Measurements from ENCODE around the gene AUP1.

DNA sequence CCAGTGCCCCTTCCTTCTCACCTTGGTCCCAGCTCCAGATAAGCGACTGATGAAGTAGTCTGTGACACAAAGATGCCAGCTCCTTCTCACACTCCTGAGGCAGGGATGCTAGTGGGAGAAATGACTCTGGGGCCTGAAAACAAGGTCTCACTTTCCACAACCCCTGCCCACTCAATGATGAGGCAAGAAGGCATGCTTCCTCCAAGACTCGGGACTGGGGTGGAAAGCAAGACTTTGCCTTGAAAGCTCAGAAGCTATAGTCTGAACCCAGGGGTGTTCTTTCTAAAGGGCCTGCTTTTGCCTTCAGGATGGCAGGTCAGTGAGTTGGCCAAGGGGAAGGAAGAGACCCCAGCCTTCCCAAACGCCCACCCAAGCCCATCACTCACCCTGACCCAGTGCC, 48.1 kb downstream of the AUP1 start:
- TF ChIP-seq, protein P1, sequence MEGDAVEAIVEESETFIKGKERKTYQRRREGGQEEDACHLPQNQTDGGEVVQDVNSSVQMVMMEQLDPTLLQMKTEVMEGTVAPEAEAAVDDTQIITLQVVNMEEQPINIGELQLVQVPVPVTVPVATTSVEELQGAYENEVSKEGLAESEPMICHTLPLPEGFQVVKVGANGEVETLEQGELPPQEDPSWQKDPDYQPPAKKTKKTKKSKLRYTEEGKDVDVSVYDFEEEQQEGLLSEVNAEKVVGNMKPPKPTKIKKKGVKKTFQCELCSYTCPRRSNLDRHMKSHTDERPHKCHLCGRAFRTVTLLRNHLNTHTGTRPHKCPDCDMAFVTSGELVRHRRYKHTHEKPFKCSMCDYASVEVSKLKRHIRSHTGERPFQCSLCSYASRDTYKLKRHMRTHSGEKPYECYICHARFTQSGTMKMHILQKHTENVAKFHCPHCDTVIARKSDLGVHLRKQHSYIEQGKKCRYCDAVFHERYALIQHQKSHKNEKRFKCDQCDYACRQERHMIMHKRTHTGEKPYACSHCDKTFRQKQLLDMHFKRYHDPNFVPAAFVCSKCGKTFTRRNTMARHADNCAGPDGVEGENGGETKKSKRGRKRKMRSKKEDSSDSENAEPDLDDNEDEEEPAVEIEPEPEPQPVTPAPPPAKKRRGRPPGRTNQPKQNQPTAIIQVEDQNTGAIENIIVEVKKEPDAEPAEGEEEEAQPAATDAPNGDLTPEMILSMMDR (IDR thresholded peaks at IDR 0.05): no peak
- TF ChIP-seq POLR2AphosphoS5 (IDR thresholded peaks at IDR 0.05) (no peak), POLR2A (IDR thresholded peaks at IDR 0.05) (no peak)
